Measurements from ENCODE around the gene SAA1.
A peak's percentile ranks its signal among the peaks of the same experiment; 100 is the strongest.
"Not testable (repeated sequence)": the region's sequence is repeated elsewhere in the genome, so short reads cannot be mapped to it uniquely, and the experiment has no call there.

The SAA1 gene

DNA sequence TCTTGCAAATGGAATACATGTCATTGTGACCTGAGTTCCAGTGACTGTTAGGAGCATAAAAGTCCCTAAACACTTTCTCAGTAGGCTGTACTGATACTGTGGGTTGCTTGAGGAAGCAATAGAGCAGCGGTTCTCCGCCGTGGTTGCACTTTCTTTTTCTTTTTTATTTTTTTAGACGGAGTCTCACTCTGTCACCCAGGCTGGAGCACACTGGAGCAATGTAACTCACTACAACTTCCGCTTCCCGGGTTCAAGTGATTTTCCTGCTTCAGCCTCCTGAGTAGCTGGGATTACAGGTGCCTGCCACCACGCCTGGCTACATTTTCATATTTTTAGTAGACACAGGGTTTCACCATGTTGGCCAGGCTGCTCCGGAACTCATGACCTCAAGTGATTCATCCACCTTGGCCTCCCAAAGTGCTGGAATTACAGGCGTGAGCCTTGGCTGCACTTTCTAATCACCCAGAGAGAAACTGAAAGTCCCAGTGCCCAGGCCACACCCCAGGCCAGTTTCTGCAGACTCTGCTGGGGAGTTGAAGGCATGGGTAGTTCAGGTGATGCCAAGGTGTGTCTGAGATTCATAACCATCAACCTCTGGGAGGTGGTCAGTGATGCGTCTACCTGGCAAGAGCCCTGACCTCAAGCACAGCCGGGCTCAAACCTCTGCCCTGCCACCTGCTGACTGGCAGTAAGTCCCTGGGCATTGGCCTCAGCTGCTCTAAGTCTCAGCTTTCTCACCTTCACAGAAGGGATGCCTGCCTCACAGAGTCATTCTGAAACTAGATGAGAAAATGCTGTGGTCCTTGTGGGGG, 19.5 kb upstream of the SAA1 start:
- Mint-ChIP-seq H3K4me3 (peak overlapping the region; percentile 84), H3K4me1 (peaks cover 14% of the 10 kb centered on the region), H3K27ac (peak overlapping the region; percentile 79)
- peak in 1 of 2 donors; percentile 16 for DNase-seq (ENCODE audit: low spot score in 2 of 2)
- not testable (repeated sequence) for H3K27me3 Mint-ChIP-seq, H3K36me3 Mint-ChIP-seq, H3K9me3 Mint-ChIP-seq
- ATAC-seq (ENCODE audit: low read depth) = peak; percentile 87

GRCh38 chr11:18247191-18247581, 18.9 kb upstream of the SAA1 start:
- not testable (repeated sequence) for ATAC-seq (ENCODE audit: low read depth); H3K27me3 Mint-ChIP-seq; H3K36me3 Mint-ChIP-seq; DNase-seq (ENCODE audit: low spot score in 2 of 2); H3K9me3 Mint-ChIP-seq
- H3K4me3 Mint-ChIP-seq = peak overlapping the region; percentile 84
- peaks cover 14% of the 10 kb centered on the region for H3K4me1 Mint-ChIP-seq
- H3K27ac Mint-ChIP-seq = peak overlapping the region; percentile 79

DNA sequence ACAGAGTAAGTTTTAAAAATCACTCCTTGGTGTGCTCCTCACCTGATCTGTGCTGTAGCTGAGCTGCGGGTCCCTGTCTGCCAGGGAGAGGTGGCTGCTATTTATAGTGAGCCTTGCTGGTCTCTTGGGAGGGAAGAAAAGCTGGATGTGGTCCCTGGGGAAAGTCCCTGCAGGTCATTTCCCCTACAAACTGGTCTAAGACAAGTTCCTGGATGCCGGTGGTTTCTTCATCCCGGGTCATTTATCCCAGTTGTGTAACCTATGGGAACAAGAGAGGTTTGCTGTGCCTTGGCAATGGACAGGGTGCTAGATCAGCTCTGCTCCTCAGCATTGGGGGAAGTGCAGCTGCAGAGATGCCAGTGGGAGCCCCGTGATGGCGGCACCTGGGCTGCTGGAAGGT, 17.5 kb upstream of the SAA1 start, which contains the start of gene SAA2:
TSS of gene SAA2 (minus strand) at position 108 of the 400 bp plus-strand sequence. CDS start 657 bp downstream, outside the sequence.
- H3K27me3 Mint-ChIP-seq = no peaks in the 10 kb centered on the region
- no peak for ATAC-seq (ENCODE audit: low read depth)
- no peak within 1 kb of the TSS for H3K4me3 Mint-ChIP-seq
- no peak within 1 kb of the TSS for H3K27ac Mint-ChIP-seq
- peaks cover 14% of the 10 kb centered on the region for H3K4me1 Mint-ChIP-seq
- no peak for DNase-seq (ENCODE audit: low spot score in 2 of 2)
- H3K9me3 Mint-ChIP-seq = peaks cover 2% of the 10 kb centered on the region
- H3K36me3 Mint-ChIP-seq = no peaks in the 10 kb centered on the region

- DNase-seq (ENCODE audit: low spot score in 2 of 2) (no peak), ATAC-seq (ENCODE audit: low read depth) (no peak)
- Mint-ChIP-seq H3K27ac (no peak overlapping the region), H3K27me3 (peaks cover 3% of the 10 kb centered on the region), H3K9me3 (no peaks in the 10 kb centered on the region), H3K36me3 (no peaks in the 10 kb centered on the region), H3K4me3 (no peak overlapping the region), H3K4me1 (peaks cover 2% of the 10 kb centered on the region)
These were observed 12.8 kb upstream of the SAA1 start for GRCh38 chr11:18253233-18253632.

DNA sequence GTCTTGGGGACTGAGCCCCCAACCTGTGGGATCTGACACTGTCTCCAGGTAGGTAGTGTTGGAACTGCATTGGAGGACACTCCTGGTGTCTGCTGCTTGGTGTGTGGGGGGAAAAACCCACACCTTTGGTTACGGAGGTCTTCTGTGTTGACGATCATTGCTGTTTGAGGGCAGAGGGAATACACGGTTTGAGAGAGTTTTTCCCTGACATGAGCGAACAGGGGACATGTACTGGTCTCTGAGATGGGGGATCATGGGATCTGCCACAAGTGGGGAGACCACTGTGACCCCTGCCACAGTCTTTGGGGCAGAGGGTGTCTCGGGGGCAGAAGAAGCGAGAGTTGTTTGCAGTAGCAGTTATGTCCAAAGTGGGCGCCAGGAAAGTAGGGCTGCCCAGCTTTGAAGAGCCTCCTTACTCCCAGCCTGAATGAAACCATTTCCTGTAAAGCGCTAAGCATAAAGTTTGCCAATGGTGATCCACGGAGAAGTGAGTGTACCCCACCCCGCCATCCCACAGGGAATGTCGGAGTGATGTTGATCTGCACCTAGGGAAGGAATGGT, 12.2 kb upstream of the SAA1 start:
- no peaks in the 10 kb centered on the region for H3K9me3 Mint-ChIP-seq
- no peak overlapping the region for H3K4me3 Mint-ChIP-seq
- H3K27ac Mint-ChIP-seq = no peak overlapping the region
- ATAC-seq (ENCODE audit: low read depth) (no peak), DNase-seq (ENCODE audit: low spot score in 2 of 2) (no peak)
- H3K36me3 Mint-ChIP-seq = no peaks in the 10 kb centered on the region
- peaks cover 3% of the 10 kb centered on the region for H3K27me3 Mint-ChIP-seq
- H3K4me1 Mint-ChIP-seq = peaks cover 2% of the 10 kb centered on the region

- DNase-seq (ENCODE audit: low spot score in 2 of 2) (no peak), ATAC-seq (ENCODE audit: low read depth) (no peak)
- Mint-ChIP-seq H3K27me3 (peaks cover 3% of the 10 kb centered on the region), H3K4me1 (peaks cover 2% of the 10 kb centered on the region), H3K36me3 (no peaks in the 10 kb centered on the region), H3K9me3 (no peaks in the 10 kb centered on the region), H3K27ac (no peak overlapping the region), H3K4me3 (no peak overlapping the region)
These were observed 11.2 kb upstream of the SAA1 start for GRCh38 chr11:18254781-18255361.

GRCh38 chr11:18259259-18259658, 6.8 kb upstream of the SAA1 start:
- Mint-ChIP-seq H3K4me1 (peaks cover 8% of the 10 kb centered on the region), H3K27me3 (peaks cover 3% of the 10 kb centered on the region), H3K4me3 (no peak overlapping the region), H3K27ac (no peak overlapping the region), H3K9me3 (no peaks in the 10 kb centered on the region), H3K36me3 (no peaks in the 10 kb centered on the region)
- no peak for ATAC-seq (ENCODE audit: low read depth)
- DNase-seq (ENCODE audit: low spot score in 2 of 2) = no peak

DNA sequence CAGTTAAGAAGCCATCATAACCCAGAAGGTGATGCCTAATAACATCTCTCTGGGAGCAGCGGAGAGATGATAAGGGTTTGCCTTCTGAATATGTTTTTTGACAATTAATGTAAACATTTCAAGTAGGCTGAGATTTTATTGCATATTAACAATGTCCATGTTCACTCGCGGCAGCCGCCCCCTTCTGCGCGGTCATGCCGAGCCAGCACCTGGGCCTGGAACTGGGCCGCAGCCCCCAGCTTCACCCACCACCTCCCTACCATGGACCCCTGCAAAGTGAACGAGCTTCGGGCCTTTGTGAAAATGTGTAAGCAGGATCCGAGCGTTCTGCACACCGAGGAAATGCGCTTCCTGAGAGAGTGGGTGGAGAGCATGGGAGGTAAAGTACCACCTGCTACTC, 4.3 kb upstream of the SAA1 start:
- Mint-ChIP-seq H3K27ac (no peak overlapping the region), H3K4me1 (peaks cover 19% of the 10 kb centered on the region), H3K4me3 (no peak overlapping the region), H3K27me3 (no peaks in the 10 kb centered on the region), H3K36me3 (peaks cover 2% of the 10 kb centered on the region), H3K9me3 (peaks cover 2% of the 10 kb centered on the region)
- DNase-seq (ENCODE audit: low spot score in 2 of 2) (no peak), ATAC-seq (ENCODE audit: low read depth) (no peak)

DNA sequence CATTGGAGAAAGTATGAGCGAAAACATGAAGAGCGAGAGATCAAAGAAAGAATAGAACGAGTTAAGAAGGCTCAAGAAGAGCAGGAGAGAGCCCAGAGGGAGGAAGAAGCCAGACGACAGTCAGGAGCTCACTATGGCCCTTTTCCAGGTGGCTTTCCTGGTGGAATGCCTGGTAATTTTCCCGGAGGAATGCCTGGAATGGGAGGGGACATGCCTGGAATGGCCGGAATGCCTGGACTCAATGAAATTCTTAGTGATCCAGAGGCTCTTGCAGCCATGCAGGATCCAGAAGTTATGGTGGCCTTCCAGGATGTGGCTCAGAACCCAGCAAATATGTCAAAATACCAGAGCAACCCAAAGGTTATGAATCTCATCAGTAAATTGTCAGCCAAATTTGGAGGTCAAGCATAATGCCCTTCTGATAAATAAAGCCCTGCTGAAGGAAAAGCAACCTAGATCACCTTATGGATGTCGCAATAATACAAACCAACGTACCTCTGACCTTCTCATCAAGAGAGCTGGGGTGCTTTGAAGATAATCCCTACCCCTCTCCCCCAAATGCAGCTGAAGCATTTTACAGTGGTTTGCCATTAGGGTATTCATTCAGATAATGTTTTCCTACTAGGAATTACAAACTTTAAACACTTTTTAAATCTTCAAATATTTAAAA, 3.2 kb upstream of the SAA1 start:
- H3K9me3 Mint-ChIP-seq; H3K27ac Mint-ChIP-seq; DNase-seq (ENCODE audit: low spot score in 2 of 2); H3K4me3 Mint-ChIP-seq; H3K36me3 Mint-ChIP-seq; H3K27me3 Mint-ChIP-seq; ATAC-seq (ENCODE audit: low read depth): not testable (repeated sequence)
- H3K4me1 Mint-ChIP-seq = peaks cover 22% of the 10 kb centered on the region

DNA sequence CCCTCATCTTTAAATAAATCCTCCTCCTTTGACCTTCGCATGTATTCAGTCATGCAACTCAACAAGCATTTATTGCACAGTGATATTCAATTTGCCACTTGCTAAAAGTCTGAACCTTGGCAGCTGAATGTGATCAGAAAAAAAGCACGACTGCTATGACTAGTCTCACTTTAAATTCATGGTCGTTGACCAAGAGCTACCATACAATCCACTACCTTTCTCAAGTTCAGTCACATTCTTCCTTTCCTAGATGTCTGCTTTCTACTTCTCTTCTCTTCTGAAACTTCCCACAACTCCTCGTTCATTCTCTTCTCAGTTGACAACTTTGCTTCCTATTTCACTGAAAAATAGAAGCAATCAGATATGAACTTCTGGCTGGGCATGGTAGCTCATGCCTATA, 2.0 kb upstream of the SAA1 start:
- no peaks in the 10 kb centered on the region for H3K27me3 Mint-ChIP-seq
- H3K4me1 Mint-ChIP-seq = peaks cover 27% of the 10 kb centered on the region
- H3K9me3 Mint-ChIP-seq = peaks cover 2% of the 10 kb centered on the region
- H3K36me3 Mint-ChIP-seq = peaks cover 2% of the 10 kb centered on the region
- no peak overlapping the region for H3K4me3 Mint-ChIP-seq
- DNase-seq (ENCODE audit: low spot score in 2 of 2) (no peak), ATAC-seq (ENCODE audit: low read depth) (no peak)
- H3K27ac Mint-ChIP-seq = peak overlapping the region; percentile 90

DNA sequence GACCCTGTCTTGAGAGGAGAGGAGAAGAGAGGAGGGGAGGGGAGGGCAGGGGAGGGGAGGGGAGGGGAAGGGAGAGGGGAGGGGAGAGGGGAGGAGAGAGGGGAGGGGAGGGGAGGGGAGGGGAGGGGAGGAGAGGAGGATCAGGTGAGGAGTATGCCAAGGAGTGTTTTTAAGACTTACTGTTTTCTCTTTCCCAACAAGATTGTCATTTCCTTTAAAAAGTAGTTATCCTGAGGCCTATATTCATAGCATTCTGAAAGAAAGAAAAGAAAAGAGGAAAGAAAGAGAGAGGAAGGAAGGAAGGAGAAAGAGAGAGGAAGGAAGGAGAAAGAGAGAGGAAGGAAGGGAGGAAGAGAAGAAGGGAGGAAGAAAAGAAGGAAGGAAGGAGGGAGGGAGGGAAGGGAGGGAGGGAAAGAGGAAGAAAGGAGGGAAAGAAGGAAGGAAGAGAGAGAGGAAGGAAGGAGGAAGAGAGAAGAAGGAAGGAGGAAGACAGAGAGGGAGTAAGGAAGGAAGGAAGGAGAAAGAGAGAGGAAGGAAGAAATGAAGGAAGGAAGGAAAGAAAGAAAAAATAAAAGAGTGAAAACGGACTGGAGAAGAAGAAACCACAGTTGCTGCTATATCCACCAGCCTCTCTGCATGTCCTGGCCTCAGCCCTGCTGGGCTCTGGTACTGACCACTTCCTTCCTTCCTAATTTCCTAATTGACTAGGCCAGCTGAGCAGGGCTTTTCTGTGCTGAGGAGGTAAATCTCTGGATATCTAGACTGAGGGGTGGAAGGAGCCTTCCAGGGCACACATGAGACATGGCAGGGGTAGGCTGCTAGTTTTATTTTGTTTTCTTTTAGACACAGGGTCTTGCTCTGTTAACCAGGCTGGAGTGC, 1.1 kb upstream of the SAA1 start:
- H3K27me3 Mint-ChIP-seq = no peaks in the 10 kb centered on the region
- H3K4me3 Mint-ChIP-seq = no peak overlapping the region
- no peak for ATAC-seq (ENCODE audit: low read depth)
- peak overlapping the region; percentile 90 for H3K27ac Mint-ChIP-seq
- peaks cover 27% of the 10 kb centered on the region for H3K4me1 Mint-ChIP-seq
- H3K36me3 Mint-ChIP-seq = peaks cover 2% of the 10 kb centered on the region
- no peak for DNase-seq (ENCODE audit: low spot score in 2 of 2)
- H3K9me3 Mint-ChIP-seq = peaks cover 2% of the 10 kb centered on the region

DNA sequence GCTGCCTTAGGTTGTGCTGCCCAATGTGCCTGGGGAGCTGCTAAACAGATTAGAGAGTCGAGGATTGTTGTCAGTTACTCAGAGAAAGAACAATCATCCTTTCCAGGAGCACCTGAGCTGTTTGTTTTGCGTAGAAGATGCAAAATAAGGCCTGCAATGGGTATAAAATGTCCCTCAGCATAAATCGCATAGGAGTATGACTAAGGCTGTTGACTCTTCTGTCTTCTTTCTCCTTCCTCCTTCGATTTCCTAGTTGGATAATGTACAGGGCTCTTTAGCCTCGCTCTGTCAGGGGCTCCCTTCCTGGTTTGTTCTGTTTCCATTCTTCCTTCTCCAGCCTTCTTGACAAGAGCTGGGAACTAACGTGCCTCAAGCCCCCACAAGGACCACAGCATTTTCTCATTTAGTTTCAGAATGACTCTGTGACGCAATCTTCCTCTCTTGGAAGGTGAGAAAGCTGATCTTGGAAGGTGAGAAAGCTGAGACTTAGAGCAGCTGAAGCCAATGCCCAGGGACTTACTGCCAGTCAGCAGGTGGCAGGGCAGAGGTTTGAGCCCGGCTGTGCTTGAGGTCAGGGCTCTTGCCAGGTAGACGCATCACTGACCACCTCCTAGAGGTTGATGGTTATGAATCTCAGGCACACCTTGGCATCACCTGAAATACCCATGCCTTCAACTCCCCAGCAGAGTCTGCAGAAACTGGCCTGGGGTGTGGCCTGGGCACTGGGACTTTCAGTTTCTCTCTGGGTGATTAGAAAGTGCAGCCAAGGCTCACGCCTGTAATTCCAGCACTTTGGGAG, 1.5 kb downstream of the SAA1 start:
- not testable (repeated sequence) for DNase-seq (ENCODE audit: low spot score in 2 of 2); H3K27me3 Mint-ChIP-seq; H3K36me3 Mint-ChIP-seq; H3K9me3 Mint-ChIP-seq
- Mint-ChIP-seq H3K27ac (peak overlapping the region; percentile 95), H3K4me3 (peak overlapping the region; percentile 86), H3K4me1 (peaks cover 27% of the 10 kb centered on the region)
- peak; percentile 56 for ATAC-seq (ENCODE audit: low read depth)

DNA sequence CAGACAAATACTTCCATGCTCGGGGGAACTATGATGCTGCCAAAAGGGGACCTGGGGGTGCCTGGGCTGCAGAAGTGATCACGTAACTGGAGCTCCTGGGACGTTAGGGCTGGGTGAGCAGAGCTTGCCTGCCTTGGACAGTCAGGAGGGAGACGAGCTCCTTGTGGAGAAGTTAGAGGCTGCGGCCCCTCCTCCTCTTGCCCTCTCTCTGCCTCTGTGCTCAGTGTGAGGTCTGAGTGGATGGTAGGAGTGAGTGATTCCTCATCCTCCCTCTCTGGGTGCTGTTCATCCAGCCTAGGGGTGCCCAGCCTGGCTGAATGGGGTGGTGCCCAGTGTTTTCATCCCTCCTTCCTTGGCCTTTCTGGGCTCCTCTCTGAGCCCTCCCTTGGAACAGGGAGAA, 3.2 kb downstream of the SAA1 start:
- DNase-seq (ENCODE audit: low spot score in 2 of 2); H3K36me3 Mint-ChIP-seq; H3K4me3 Mint-ChIP-seq; H3K27ac Mint-ChIP-seq; H3K27me3 Mint-ChIP-seq; H3K9me3 Mint-ChIP-seq; ATAC-seq (ENCODE audit: low read depth): not testable (repeated sequence)
- peaks cover 23% of the 10 kb centered on the region for H3K4me1 Mint-ChIP-seq
